ENCODE measurements around the gene ANO9.
"Not testable (repeated sequence)": the region's sequence is repeated elsewhere in the genome, so short reads cannot be mapped to it uniquely, and the experiment has no call there.

Gene ANO9

DNA sequence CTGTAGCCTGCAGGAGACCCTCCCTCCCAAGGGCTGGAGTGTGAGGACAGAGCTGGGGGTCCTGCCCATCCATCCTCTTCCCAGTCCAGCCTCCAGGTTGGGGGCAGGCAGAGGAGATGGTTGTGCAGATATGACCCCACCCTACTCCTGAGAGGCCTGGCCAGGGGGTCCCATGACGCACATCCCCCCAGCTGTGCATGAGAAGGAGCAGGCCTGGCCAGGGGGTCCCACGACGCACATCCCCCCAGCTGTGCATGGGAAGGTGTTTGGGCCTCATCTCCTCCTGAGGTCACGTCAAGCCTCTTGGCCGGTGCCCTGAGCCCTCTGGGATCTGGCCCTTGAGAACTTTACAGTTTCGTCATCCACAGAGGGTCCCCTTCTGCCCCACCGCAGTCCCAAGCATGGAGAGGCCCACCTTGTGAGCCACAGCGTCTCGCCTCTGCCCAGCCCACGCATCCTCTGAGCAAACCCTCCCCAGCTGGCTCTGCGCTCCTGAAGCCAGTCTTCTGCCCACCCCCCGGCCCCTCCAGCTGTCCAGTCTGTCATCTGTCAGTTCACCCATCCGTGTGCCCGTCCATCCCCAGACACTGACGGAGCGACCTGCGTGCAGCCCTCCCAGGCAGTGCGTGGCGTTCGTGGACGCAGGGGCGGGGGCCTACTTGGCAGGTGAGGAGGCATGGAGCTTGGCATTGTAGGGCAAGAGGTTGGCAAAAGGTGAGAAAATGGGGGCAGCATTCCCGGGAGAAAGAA is 2.3 kb downstream of the ANO9 start:
- DNase-seq (ENCODE audit: low read depth) = no peak
- TF ChIP-seq, protein P1, sequence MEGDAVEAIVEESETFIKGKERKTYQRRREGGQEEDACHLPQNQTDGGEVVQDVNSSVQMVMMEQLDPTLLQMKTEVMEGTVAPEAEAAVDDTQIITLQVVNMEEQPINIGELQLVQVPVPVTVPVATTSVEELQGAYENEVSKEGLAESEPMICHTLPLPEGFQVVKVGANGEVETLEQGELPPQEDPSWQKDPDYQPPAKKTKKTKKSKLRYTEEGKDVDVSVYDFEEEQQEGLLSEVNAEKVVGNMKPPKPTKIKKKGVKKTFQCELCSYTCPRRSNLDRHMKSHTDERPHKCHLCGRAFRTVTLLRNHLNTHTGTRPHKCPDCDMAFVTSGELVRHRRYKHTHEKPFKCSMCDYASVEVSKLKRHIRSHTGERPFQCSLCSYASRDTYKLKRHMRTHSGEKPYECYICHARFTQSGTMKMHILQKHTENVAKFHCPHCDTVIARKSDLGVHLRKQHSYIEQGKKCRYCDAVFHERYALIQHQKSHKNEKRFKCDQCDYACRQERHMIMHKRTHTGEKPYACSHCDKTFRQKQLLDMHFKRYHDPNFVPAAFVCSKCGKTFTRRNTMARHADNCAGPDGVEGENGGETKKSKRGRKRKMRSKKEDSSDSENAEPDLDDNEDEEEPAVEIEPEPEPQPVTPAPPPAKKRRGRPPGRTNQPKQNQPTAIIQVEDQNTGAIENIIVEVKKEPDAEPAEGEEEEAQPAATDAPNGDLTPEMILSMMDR (IDR thresholded peaks at IDR 0.05; ENCODE audit: low read depth, low read length, missing control alignments) = no peak
- no peak overlapping the region for H3K4me3 ChIP-seq (ENCODE audit: low read depth, low read length)

DNA sequence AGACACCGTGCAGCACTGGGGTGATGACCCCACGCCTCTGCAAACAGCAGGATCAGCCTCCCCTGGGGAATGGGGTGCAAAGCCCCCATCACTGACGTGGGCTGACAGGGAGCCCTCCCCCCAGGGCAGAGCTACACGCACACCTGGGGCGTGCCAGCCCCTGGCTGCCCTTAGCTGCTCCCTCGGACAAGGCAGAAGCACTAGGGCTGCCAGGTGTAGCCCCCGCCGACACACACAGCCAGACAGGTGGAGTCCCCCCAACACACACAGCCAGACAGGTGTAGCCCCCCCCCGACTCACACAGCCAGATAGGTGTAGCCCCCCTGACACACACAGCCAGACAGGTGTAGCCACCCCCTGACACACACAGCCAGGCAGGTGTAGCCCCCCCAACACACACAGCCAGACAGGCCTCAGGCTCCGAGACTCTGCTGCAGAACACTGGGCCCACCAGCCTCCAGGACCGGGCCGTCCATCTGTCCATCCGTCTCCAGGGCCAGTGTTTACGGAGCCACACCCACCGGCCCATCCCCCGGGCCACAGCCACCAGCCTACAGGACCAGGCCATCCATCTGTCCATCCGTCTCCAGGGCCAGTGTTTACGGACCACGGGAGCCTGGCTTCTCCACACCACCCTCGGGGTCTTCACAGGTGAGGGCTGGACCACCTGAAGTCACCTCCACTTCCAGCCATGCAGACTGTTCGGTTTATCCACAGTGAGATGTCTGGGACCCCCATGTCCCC is 3.5 kb downstream of the ANO9 start:
- no peak for DNase-seq (ENCODE audit: low read depth)
- TF ChIP-seq, protein P1 (IDR thresholded peaks at IDR 0.05; ENCODE audit: low read depth, low read length, missing control alignments) = no peak
- H3K4me3 ChIP-seq (ENCODE audit: low read depth, low read length) = no peak overlapping the region

DNA sequence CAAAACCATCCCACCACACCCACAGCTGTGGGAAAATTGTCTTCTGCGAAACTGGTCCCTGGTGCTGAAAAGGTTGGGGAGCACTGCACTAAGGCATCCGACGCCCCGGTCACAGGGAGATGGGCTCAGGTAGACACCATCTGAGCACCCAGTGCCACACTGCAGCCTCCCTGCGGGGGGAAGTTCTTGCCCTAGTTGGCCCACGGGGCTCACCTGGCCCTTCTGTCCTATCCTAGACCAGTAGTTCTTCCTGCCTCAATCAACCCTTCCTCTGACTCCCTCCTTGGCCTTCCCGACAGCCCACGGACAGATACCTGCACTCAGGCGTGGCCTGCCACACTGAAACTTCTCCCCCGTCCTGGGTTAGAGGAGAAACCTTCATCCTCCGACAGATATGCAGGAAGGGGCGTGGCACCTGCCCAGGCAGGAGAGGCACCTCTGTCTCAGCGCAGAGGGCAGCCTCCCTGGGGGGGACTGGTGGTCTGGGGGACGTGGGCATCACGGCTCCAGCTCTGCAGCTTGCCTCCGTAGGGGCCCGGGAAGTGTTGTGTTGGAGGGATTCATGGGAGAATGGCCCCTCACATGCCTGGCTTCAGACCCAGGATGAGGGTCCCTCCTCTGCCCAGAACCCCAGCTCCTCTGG is 4.5 kb downstream of the ANO9 start:
- H3K4me3 ChIP-seq (ENCODE audit: low read depth, low read length) = no peak overlapping the region
- TF ChIP-seq, protein P1 (IDR thresholded peaks at IDR 0.05; ENCODE audit: low read depth, low read length, missing control alignments) = no peak
- DNase-seq (ENCODE audit: low read depth) = no peak

DNA sequence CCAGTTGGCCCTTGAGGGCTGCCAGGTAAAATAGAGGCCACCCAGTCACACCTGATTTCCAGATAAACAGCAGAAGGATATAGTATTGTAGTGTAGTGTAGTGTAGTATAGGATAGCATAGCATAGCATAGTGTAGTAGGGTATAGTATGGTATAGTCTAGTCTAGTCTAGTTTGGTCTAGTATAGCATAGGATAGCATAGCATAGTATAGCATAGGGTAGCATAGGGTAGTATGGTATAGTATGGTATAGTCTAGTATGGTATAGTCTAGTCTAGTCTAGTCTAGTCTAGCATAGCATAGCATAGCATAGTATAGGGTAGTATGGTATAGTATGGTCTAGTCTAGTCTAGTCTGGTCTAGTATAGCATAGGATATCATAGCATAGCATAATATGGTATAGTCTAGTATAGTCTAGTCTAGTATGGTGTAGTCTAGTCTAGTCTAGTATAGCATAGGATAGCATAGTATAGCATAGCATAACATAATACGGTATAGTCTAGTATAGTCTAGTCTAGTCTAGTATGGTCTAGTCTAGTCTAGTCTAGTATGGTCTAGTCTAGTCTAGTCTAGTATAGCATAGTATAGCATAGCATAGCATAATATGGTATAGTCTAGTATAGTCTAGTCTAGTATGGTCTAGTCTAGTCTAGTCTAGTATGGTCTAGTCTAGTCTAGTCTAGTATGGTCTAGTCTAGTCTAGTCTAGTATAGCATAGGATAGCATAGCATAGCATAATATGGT is 6.6 kb downstream of the ANO9 start:
- not testable (repeated sequence) for DNase-seq (ENCODE audit: low read depth)

DNA sequence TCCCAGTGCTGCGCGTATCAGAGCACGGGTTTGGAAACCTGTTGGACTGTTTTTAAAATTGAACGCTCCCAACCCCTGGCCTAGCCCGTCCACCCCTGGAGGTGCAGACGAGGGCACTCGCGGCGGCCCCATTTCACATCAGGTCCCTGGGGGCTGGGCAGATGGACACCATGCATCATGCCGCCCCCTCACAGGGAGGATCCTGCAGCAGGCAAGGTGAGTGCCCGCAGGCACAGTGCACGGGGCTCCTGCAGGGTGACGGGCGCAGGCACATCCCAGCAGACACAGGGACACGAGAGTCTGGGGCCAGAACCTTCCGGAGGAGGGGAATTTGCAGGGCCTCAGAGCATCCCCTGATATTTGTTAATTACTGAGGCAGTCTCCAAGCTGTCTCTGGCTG is 7.3 kb downstream of the ANO9 start:
- TF ChIP-seq, protein P1 (IDR thresholded peaks at IDR 0.05; ENCODE audit: low read depth, low read length, missing control alignments) = no peak
- H3K4me3 ChIP-seq (ENCODE audit: low read depth, low read length) = no peak overlapping the region
- DNase-seq (ENCODE audit: low read depth) = no peak

More for the DNA sequence above, 6.6 kb downstream of the ANO9 start:
- not testable (repeated sequence) for H3K4me3 ChIP-seq (ENCODE audit: low read depth, low read length)

DNA sequence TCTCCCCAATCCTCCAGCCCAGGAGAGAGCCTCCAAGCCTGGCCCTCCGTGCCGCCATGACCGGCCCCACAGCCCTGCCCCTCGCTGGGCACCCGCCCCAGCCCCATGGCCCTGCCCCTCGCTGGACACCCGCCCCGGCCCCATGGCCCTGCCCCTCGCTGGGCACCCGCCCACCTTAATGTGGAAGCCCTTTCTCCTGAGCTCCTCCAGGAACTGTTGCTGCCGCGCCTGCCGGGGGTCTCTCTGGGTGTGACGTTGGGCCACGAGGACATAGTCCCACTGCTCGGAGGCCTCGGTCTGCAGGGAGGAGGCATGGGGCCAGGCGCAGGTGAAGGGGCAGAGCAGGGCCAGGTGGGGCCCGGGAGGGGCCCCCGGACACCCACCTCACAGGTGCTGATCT is 8.2 kb downstream of the ANO9 start:
- TF ChIP-seq, protein P1 (IDR thresholded peaks at IDR 0.05; ENCODE audit: low read depth, low read length, missing control alignments) = no peak

DNA sequence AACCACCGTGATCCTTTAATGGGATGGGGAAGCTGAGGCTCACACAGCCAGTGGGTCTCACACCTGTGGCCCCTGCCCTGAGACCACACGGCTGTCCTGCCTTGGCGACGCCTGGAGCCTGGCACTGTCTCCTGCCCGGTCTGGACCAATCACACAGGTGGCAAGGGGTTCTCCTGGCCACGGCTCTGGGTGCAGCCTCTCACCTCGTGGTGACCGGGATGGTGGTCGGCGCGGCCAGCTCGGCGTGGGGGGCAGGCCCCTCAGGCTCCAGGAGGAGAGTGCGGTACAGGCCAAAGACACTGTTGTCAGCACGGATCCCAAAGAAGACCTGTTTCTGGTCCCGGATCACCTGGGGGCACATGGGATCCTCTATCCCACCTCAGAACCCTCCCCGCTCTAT is 8.7 kb downstream of the ANO9 start:
- no peak for DNase-seq (ENCODE audit: low read depth)
- TF ChIP-seq, protein P1 (IDR thresholded peaks at IDR 0.05; ENCODE audit: low read depth, low read length, missing control alignments) = no peak
- H3K4me3 ChIP-seq (ENCODE audit: low read depth, low read length) = no peak overlapping the region

More for the DNA sequence above, 8.2 kb downstream of the ANO9 start:
- no peak for DNase-seq (ENCODE audit: low read depth)
- H3K4me3 ChIP-seq (ENCODE audit: low read depth, low read length) = no peak overlapping the region
